Smooth muscle cell (in vitro differentiated cells): ENCODE data around the gene TP53. TPM values are rescaled to one million over a fixed set of nuclear protein-coding genes. Genes with fewer than 3 reads are reported as not detected.
A peak's percentile ranks its signal among the peaks of the same experiment; 100 is the strongest.
"Not testable (repeated sequence)": the region's sequence is repeated elsewhere in the genome, so short reads cannot be mapped to it uniquely, and the experiment has no call there.

Source experiments
- DNase-seq: peaks from one replicate; lab custom pipeline; 2025; ENCODE audit not compliant: unreplicated experiment; lab: John Stamatoyannopoulos, UW
- H2AFZ ChIP-seq: fragments of 200-600 bp; sonication (generic); 2 replicates; pipeline ENCODE4 v1.6.0; 2016; ENCODE audit warnings: antibody characterized with exemption, low read depth, mild to moderate bottlenecking
- H3F3A ChIP-seq: fragments of 200-600 bp; sonication (generic); 2 replicates; pipeline ENCODE4 v1.6.0; 2017; ENCODE audit warnings: antibody characterized with exemption, low read depth
- H3K27ac ChIP-seq: fragments of 200-600 bp; sonication (generic); 2 replicates; pipeline ENCODE4 v1.5.1; 2016; ENCODE audit warnings: low read depth, mild to moderate bottlenecking
- H3K27me3 ChIP-seq: fragments of 200-600 bp; sonication (generic); 2 replicates; pipeline ENCODE4 v1.6.1; 2016; ENCODE audit warnings: low read depth, mild to moderate bottlenecking
- H3K36me3 ChIP-seq: fragments of 200-600 bp; sonication (generic); 2 replicates; pipeline ENCODE4 v1.5.1; 2016; ENCODE audit warnings: low read depth
- H3K4me1 ChIP-seq: fragments of 200-600 bp; sonication (generic); 2 replicates; pipeline ENCODE4 v1.5.1; 2016; ENCODE audit warnings: low read depth
- H3K4me2 ChIP-seq: fragments of 200-600 bp; sonication (generic); 2 replicates; pipeline ENCODE4 v1.6.0; 2016; ENCODE audit warnings: mild to moderate bottlenecking
- H3K4me3 ChIP-seq: fragments of 200-600 bp; sonication (generic); 2 replicates; pipeline ENCODE4 v1.5.1; 2016; ENCODE audit warnings: mild to moderate bottlenecking
- H3K79me2 ChIP-seq: fragments of 200-600 bp; sonication (generic); 2 replicates; pipeline ENCODE4 v1.6.0; 2016; ENCODE audit warnings: low read depth, mild to moderate bottlenecking
- H3K9ac ChIP-seq: fragments of 200-600 bp; sonication (generic); 2 replicates; pipeline ENCODE4 v1.6.0; 2016; ENCODE audit warnings: low read depth
- H3K9me3 ChIP-seq: fragments of 200-600 bp; sonication (generic); replicated peaks from 2 replicates; pipeline ENCODE4 v1.5.1; 2016; ENCODE audit warnings: low read depth
- H4K20me1 ChIP-seq: fragments of 200-600 bp; sonication (generic); 2 replicates; pipeline ENCODE4 v1.6.0; 2016; ENCODE audit warnings: low read depth
- WGBS: methylation state at CpG from one replicate; pipeline ENCODE4 v1.1.7; 2016; ENCODE audit warnings: low lambda C conversion rate; 5-methylcytosine and 5-hydroxymethylcytosine counted together
- polyA plus RNA-seq: library from polyadenylated mRNA; unstranded; fragments of >200 nt; fragmentation: Nextera tagmentation; extraction: Ambion mirVana; gene quantifications from 2 replicates; pipeline ENCODE4 v1.2.1, GENCODE V29; 2016
- total RNA-seq: library from RNA; depleted of rRNA; stranded (reverse); fragments of >200 nt; gene quantifications from 2 replicates; pipeline ENCODE4 v1.2.3, GENCODE V29; 2014
- TF ChIP-seq, protein P1 (sequence below): fragments of 200-600 bp; sonication (generic); IDR thresholded peaks from 2 replicates; pipeline ENCODE4 v1.5.1; 2017; ENCODE audit warnings: borderline replicate concordance, mild to moderate bottlenecking, antibody characterized with exemption; ENCODE audit not compliant: insufficient read depth, poor library complexity, severe bottlenecking

The TP53 gene
- total and polyA plus RNA-seq, 2 experiments from 2014 or later = 21.1 to 55.1 TPM

DNA sequence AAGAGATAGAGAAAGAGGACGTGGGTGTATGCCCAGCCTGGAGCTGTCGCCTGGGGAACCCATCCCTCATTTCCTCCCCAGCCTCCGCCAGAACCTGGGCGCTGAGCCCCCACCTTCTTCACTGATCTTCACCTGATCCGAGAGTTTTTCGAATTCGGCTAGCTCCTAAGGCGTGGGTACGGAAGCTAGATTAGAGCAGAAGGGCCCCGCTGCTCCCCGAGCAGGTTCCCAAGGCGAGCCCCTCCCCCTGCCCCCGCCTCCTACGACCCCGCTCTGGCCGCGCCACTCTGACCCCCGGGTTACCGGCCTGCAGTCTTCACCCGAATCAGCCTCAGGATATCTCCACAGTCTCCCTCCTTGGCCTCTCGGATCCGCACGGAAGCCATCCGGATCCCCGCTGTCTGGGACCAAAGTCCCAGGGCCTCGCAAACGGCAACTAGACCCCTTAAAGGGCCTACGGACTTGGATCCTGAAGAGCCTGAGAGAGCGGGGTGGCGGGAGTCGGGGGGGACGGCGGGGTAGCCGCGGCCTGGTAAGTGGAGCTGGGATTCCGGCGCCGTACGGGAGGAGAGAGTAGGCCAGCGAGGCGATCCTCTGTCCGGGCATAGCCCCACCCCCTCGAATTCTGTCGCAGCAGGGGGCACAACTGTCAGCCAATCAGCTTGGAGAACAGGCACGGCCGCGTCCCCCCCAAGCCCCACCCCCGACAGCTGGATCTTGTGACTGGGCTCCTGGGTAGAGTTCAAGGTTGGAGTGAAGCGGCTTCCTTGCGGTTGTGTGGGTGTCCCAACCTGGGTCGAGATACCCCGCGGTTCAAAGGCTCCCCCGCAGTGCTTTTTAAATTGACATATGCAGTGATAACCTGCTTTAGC, 59.8 kb downstream of the TP53 start, which contains the start of gene SAT2:
TSS of gene SAT2 (minus strand) at position 572 of the 872 bp plus-strand sequence. CDS start at position 386, 186 bp downstream.
- TF ChIP-seq, protein P1, sequence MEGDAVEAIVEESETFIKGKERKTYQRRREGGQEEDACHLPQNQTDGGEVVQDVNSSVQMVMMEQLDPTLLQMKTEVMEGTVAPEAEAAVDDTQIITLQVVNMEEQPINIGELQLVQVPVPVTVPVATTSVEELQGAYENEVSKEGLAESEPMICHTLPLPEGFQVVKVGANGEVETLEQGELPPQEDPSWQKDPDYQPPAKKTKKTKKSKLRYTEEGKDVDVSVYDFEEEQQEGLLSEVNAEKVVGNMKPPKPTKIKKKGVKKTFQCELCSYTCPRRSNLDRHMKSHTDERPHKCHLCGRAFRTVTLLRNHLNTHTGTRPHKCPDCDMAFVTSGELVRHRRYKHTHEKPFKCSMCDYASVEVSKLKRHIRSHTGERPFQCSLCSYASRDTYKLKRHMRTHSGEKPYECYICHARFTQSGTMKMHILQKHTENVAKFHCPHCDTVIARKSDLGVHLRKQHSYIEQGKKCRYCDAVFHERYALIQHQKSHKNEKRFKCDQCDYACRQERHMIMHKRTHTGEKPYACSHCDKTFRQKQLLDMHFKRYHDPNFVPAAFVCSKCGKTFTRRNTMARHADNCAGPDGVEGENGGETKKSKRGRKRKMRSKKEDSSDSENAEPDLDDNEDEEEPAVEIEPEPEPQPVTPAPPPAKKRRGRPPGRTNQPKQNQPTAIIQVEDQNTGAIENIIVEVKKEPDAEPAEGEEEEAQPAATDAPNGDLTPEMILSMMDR = no peak
- H3K36me3 ChIP-seq = no peaks in the 10 kb centered on the region
- H4K20me1 ChIP-seq = no peaks in the 10 kb centered on the region
- H3K9me3 ChIP-seq = no peaks in the 10 kb centered on the region
- peak; percentile 87 for DNase-seq
- no peaks in the 10 kb centered on the region for H3F3A ChIP-seq
- H3K27ac ChIP-seq = peak within 1 kb of the TSS; percentile 93
- H3K27me3 ChIP-seq = no peaks in the 10 kb centered on the region
- H3K4me2 ChIP-seq = peak within 1 kb of the TSS; percentile 87
- H3K79me2 ChIP-seq = peaks cover 8% of the 10 kb centered on the region
- H3K4me1 ChIP-seq = no peaks in the 10 kb centered on the region
- peak within 1 kb of the TSS; percentile 82 for H2AFZ ChIP-seq
- H3K9ac ChIP-seq = peak within 1 kb of the TSS; percentile 97
- peak within 1 kb of the TSS; percentile 87 for H3K4me3 ChIP-seq
- WGBS = 2% methylated on average over 52 of the region's 54 CpGs

DNA sequence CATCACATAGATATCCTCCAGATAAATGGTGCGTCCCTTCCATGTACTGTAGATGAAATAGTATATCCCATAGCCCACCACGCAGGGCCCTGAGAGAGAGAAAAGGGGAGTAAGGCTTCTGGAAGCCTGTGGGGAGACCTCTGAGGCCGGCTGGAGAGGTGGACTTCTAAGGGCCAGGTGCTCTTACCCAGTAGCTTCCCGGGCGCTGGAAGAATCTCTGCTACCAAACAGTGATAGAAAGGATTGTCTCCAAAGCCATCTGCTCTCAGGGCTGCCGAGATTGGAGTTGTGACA, 60.4 kb downstream of the TP53 start:
- Histone ChIP-seq H4K20me1 (no peaks in the 10 kb centered on the region), H3K27ac (peak overlapping the region; percentile 93), H3K79me2 (peaks cover 8% of the 10 kb centered on the region), H3K36me3 (no peaks in the 10 kb centered on the region), H3F3A (no peaks in the 10 kb centered on the region), H3K27me3 (no peaks in the 10 kb centered on the region), H3K9me3 (no peaks in the 10 kb centered on the region), H3K4me1 (no peaks in the 10 kb centered on the region), H3K4me2 (peak overlapping the region; percentile 87), H2AFZ (peak overlapping the region; percentile 82), H3K4me3 (peak overlapping the region; percentile 87), H3K9ac (peak overlapping the region; percentile 97)
- WGBS = 21% methylated on average over 6 of the region's 6 CpGs
- TF ChIP-seq, protein P1 = no peak
- no peak for DNase-seq

DNA sequence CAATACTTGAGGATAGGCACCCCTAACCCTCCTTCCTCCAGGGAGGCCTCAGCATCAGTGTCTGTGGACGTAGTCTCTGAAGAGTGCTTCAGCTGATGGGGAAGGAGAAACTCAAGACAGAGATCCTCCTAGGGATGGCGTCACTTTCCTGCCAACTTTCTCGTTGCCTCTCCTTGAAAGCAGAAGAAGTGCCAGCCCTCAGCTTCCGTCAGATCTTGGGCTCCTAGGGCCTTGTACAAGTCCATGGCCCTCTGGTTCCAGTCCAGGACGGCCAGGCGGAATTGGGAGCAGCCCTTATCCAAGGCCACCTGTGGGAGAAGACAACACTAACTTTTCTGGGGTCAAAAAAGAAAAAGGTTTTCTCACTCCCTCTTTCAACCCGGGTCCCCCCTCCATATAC, 61.0 kb downstream of the TP53 start:
- H3K4me3 ChIP-seq = peak overlapping the region; percentile 87
- DNase-seq = no peak
- H3K9ac ChIP-seq = no peak overlapping the region

DNA sequence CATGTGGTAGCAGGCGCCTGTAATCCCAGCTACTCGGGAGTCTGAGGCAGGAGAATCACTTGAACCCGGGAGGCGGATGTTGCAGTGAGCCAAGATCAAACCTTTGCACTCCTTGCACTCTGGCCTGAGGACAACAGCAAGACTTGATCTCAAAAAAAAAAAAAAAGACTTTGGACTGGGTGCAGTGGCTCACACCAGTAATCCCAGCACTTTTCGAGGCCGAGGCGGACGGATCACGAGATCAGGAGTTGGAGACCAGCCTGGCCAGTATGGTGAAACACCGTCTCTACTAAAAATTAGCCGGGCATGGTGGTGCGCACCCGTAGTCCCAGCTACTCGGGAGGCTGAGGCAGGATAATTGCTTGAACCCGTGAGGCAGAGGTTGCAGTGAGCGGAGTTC, 61.5 kb downstream of the TP53 start:
- H3F3A ChIP-seq, H3K79me2 ChIP-seq, H3K36me3 ChIP-seq, H3K4me3 ChIP-seq, H3K9me3 ChIP-seq, H3K9ac ChIP-seq, H3K27ac ChIP-seq, H3K27me3 ChIP-seq, H3K4me1 ChIP-seq, H4K20me1 ChIP-seq, DNase-seq, H3K4me2 ChIP-seq, H2AFZ ChIP-seq: not testable (repeated sequence)
- 98% methylated on average over 16 of the region's 16 CpGs for WGBS

More for the DNA sequence above, 61.0 kb downstream of the TP53 start:
- H3K4me1 ChIP-seq = no peaks in the 10 kb centered on the region
- TF ChIP-seq, protein P1 = no peak
- no peaks in the 10 kb centered on the region for H3K9me3 ChIP-seq
- H3K79me2 ChIP-seq = peaks cover 8% of the 10 kb centered on the region
- no peaks in the 10 kb centered on the region for H3K36me3 ChIP-seq
- no peak overlapping the region for H3K27ac ChIP-seq
- no peak overlapping the region for H2AFZ ChIP-seq
- WGBS = 96% methylated on average over 7 of the region's 7 CpGs
- H4K20me1 ChIP-seq = no peaks in the 10 kb centered on the region
- peak overlapping the region; percentile 87 for H3K4me2 ChIP-seq
- no peaks in the 10 kb centered on the region for H3F3A ChIP-seq
- H3K27me3 ChIP-seq = no peaks in the 10 kb centered on the region
